ENCODE data around the gene SHROOM1. TPM values are rescaled to one million over a fixed set of nuclear protein-coding genes. Genes with fewer than 3 reads are reported as not detected.

Gene SHROOM1
- total RNA-seq, 1 donor from 2014 or later: 0.79 TPM

- DNase-seq (ENCODE audit: low read depth) (no peak), FAIRE-seq (no peak)
- TF ChIP-seq, protein P1, sequence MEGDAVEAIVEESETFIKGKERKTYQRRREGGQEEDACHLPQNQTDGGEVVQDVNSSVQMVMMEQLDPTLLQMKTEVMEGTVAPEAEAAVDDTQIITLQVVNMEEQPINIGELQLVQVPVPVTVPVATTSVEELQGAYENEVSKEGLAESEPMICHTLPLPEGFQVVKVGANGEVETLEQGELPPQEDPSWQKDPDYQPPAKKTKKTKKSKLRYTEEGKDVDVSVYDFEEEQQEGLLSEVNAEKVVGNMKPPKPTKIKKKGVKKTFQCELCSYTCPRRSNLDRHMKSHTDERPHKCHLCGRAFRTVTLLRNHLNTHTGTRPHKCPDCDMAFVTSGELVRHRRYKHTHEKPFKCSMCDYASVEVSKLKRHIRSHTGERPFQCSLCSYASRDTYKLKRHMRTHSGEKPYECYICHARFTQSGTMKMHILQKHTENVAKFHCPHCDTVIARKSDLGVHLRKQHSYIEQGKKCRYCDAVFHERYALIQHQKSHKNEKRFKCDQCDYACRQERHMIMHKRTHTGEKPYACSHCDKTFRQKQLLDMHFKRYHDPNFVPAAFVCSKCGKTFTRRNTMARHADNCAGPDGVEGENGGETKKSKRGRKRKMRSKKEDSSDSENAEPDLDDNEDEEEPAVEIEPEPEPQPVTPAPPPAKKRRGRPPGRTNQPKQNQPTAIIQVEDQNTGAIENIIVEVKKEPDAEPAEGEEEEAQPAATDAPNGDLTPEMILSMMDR (IDR thresholded peaks at IDR 0.05; ENCODE audit: insufficient read depth, low read length, severe bottlenecking): no peak
- Histone ChIP-seq H3K36me3 (ENCODE audit: control insufficient read depth, insufficient read depth, low read length) (no peaks in the 10 kb centered on the region), H3K27me3 (ENCODE audit: control insufficient read depth, insufficient read depth, low read length) (no peaks in the 10 kb centered on the region), H3K4me3 (ENCODE audit: low read depth, low read length) (no peak overlapping the region)
Observed at GRCh38 chr5:132849347-132849746, 18.9 kb upstream of the SHROOM1 start.

GRCh38 chr5:132848270-132848669 lies 17.8 kb upstream of the SHROOM1 start:
- DNase-seq (ENCODE audit: low read depth) (no peak), FAIRE-seq (no peak)
- Histone ChIP-seq H3K36me3 (ENCODE audit: control insufficient read depth, insufficient read depth, low read length) (no peaks in the 10 kb centered on the region), H3K27me3 (ENCODE audit: control insufficient read depth, insufficient read depth, low read length) (no peaks in the 10 kb centered on the region), H3K4me3 (ENCODE audit: low read depth, low read length) (no peak overlapping the region)
- TF ChIP-seq, protein P1 (IDR thresholded peaks at IDR 0.05; ENCODE audit: insufficient read depth, low read length, severe bottlenecking): no peak

- no peaks in the 10 kb centered on the region for H3K36me3 ChIP-seq (ENCODE audit: control insufficient read depth, insufficient read depth, low read length)
- no peak overlapping the region for H3K4me3 ChIP-seq (ENCODE audit: low read depth, low read length)
- no peaks in the 10 kb centered on the region for H3K27me3 ChIP-seq (ENCODE audit: control insufficient read depth, insufficient read depth, low read length)
- TF ChIP-seq, protein P1 (IDR thresholded peaks at IDR 0.05; ENCODE audit: insufficient read depth, low read length, severe bottlenecking): no peak
- DNase-seq (ENCODE audit: low read depth): peak; percentile 64
- FAIRE-seq: no peak
Observed at GRCh38 chr5:132841305-132841704, 10.9 kb upstream of the SHROOM1 start.

DNA sequence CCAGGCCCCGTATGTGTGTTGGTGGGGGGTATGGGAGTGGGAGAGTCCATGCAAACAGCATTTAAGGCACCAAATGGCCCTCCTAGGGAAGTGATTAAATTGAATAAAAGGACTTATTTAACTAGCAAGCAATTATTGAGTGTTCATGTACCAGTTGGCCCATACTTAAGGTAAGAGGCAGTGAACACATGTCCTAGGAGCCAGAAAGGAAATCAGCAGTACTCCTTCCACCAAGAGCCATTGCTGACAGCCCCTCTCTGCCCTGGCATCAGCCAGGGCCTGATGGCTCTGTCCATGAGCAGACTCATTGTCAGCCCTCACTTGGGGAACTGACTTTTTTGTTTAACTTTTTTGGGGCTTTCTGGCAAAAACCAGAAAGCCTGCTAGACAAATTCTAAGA lies 10.4 kb upstream of the SHROOM1 start:
- DNase-seq (ENCODE audit: low read depth) (no peak), FAIRE-seq (no peak)
- TF ChIP-seq, protein P1 (IDR thresholded peaks at IDR 0.05; ENCODE audit: insufficient read depth, low read length, severe bottlenecking): no peak
- Histone ChIP-seq H3K36me3 (ENCODE audit: control insufficient read depth, insufficient read depth, low read length) (no peaks in the 10 kb centered on the region), H3K4me3 (ENCODE audit: low read depth, low read length) (no peak overlapping the region), H3K27me3 (ENCODE audit: control insufficient read depth, insufficient read depth, low read length) (no peaks in the 10 kb centered on the region)

- Histone ChIP-seq H3K4me3 (ENCODE audit: low read depth, low read length) (no peak overlapping the region), H3K36me3 (ENCODE audit: control insufficient read depth, insufficient read depth, low read length) (no peaks in the 10 kb centered on the region), H3K27me3 (ENCODE audit: control insufficient read depth, insufficient read depth, low read length) (no peaks in the 10 kb centered on the region)
- no peak for DNase-seq (ENCODE audit: low read depth)
- no peak for FAIRE-seq
- TF ChIP-seq, protein P1 (IDR thresholded peaks at IDR 0.05; ENCODE audit: insufficient read depth, low read length, severe bottlenecking): no peak
Observed at GRCh38 chr5:132840313-132840712, 9.9 kb upstream of the SHROOM1 start.
